Measurements from ENCODE around the gene SRY.

The SRY gene

DNA sequence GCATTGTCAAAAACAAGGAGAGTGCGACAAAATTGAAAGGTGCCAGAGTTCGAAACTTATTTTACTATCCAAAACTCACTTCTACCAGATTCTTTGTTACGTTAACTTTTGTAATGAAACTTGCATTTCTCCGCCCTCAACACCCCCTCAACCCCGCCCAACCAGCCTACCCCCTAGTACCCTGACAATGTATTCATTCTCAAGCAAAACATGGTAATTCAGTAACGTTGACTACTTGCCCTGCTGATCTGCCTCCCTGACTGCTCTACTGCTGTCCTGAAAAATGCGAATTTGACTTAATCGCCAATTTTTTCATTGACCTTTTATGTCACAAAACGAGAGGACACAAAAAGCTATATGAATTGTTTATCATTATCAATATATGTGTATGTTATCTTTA lies at the start of gene SRY:
TSS of gene SRY (minus strand) at position 83 of the 400 bp plus-strand sequence. CDS start at position 4, 79 bp downstream.
- no peak for TF ChIP-seq CTCF (IDR thresholded peaks at IDR 0.05; ENCODE audit: insufficient read depth, low read length, poor library complexity, severe bottlenecking)
- TF ChIP-seq EZH2phosphoT487 (conservative IDR thresholded peaks at IDR 0.05; ENCODE audit: low read length) = no peak
- Histone ChIP-seq H3K27me3 (ENCODE audit: low read length) (no peaks in the 10 kb centered on the region), H3K27ac (ENCODE audit: low read depth, low read length) (no peak within 1 kb of the TSS), H3K4me2 (ENCODE audit: low read depth, low read length, poor library complexity, severe bottlenecking) (no peak within 1 kb of the TSS), H3K9me2 (replicated peaks; ENCODE audit: insufficient read depth, low read length) (no peaks in the 10 kb centered on the region), H3K79me2 (ENCODE audit: insufficient read depth, low read length) (no peaks in the 10 kb centered on the region), H4K20me1 (ENCODE audit: low read depth, low read length) (no peaks in the 10 kb centered on the region), H3K36me3 (ENCODE audit: low read length) (no peaks in the 10 kb centered on the region), H3F3A (ENCODE audit: insufficient read depth) (no peaks in the 10 kb centered on the region), H3K9ac (ENCODE audit: low read length) (no peak within 1 kb of the TSS), H3K9me3 (ENCODE audit: insufficient read depth, low read length) (no peaks in the 10 kb centered on the region), H2AFZ (ENCODE audit: low read depth, low read length, severe bottlenecking) (no peak within 1 kb of the TSS), H3K4me3 (ENCODE audit: insufficient read depth, low read length, poor library complexity, severe bottlenecking) (no peak within 1 kb of the TSS)

DNA sequence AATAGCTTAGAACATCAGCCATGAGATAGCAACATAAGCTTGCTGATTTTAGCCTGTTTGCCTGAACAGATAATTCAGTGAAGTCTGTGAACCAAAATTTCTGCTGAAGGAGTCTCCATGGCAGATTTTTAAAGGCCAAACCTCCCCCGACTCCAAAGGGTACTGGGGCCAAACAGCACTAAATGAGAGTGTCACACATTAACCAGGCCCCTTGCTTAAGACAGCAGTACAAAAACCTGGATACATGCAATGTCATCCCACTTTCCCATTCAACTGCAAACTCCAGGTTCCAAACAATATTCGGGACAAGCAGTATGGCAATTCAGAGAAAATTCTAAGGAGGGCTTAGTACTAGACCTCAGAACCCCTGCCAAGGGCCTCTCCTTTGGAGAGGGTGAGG lies 49.6 kb upstream of the SRY start:
- Histone ChIP-seq H3K27ac (ENCODE audit: low read depth, low read length) (no peak overlapping the region), H3K4me2 (ENCODE audit: low read depth, low read length, poor library complexity, severe bottlenecking) (no peak overlapping the region), H4K20me1 (ENCODE audit: low read depth, low read length) (no peaks in the 10 kb centered on the region), H3K9ac (ENCODE audit: low read length) (no peak overlapping the region), H3K27me3 (ENCODE audit: low read length) (no peaks in the 10 kb centered on the region), H3K9me3 (ENCODE audit: insufficient read depth, low read length) (no peaks in the 10 kb centered on the region), H3K4me3 (ENCODE audit: insufficient read depth, low read length, poor library complexity, severe bottlenecking) (no peak overlapping the region), H2AFZ (ENCODE audit: low read depth, low read length, severe bottlenecking) (no peak overlapping the region), H3F3A (ENCODE audit: insufficient read depth) (no peaks in the 10 kb centered on the region), H3K36me3 (ENCODE audit: low read length) (no peaks in the 10 kb centered on the region), H3K79me2 (ENCODE audit: insufficient read depth, low read length) (no peaks in the 10 kb centered on the region), H3K9me2 (replicated peaks; ENCODE audit: insufficient read depth, low read length) (no peaks in the 10 kb centered on the region)
- no peak for TF ChIP-seq CTCF (IDR thresholded peaks at IDR 0.05; ENCODE audit: insufficient read depth, low read length, poor library complexity, severe bottlenecking)

DNA sequence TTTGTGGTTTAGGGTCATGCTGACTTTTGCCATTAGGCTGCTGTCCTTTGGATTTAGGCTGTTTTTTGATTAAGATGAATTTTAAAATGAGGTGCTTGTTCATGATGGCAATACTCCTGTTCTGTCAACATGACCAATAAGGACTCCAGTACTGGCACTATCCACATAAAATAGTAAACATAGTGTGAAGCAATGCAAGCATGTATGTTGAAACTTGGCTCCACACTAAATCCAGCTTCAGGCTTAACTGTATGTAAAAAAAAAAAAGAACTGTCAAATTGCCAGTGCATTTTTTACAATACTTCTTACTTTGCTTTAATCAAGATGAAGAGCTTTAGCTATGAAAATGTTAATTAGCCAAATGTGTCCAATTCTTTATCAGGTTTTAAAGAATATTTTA lies 47.7 kb upstream of the SRY start:
- no peaks in the 10 kb centered on the region for H3K27me3 ChIP-seq (ENCODE audit: low read length)
- no peaks in the 10 kb centered on the region for H3K9me3 ChIP-seq (ENCODE audit: insufficient read depth, low read length)
- no peak overlapping the region for H3K27ac ChIP-seq (ENCODE audit: low read depth, low read length)
- no peak overlapping the region for H3K4me2 ChIP-seq (ENCODE audit: low read depth, low read length, poor library complexity, severe bottlenecking)
- no peak overlapping the region for H3K4me3 ChIP-seq (ENCODE audit: insufficient read depth, low read length, poor library complexity, severe bottlenecking)
- H3K36me3 ChIP-seq (ENCODE audit: low read length) = no peaks in the 10 kb centered on the region
- no peak for TF ChIP-seq EZH2phosphoT487 (conservative IDR thresholded peaks at IDR 0.05; ENCODE audit: low read length)
- TF ChIP-seq CTCF (IDR thresholded peaks at IDR 0.05; ENCODE audit: insufficient read depth, low read length, poor library complexity, severe bottlenecking) = no peak
- no peaks in the 10 kb centered on the region for H4K20me1 ChIP-seq (ENCODE audit: low read depth, low read length)
- no peaks in the 10 kb centered on the region for H3K79me2 ChIP-seq (ENCODE audit: insufficient read depth, low read length)
- H3K9ac ChIP-seq (ENCODE audit: low read length) = no peak overlapping the region
- no peaks in the 10 kb centered on the region for H3F3A ChIP-seq (ENCODE audit: insufficient read depth)
- no peaks in the 10 kb centered on the region for H3K9me2 ChIP-seq (replicated peaks; ENCODE audit: insufficient read depth, low read length)
- no peak overlapping the region for H2AFZ ChIP-seq (ENCODE audit: low read depth, low read length, severe bottlenecking)

DNA sequence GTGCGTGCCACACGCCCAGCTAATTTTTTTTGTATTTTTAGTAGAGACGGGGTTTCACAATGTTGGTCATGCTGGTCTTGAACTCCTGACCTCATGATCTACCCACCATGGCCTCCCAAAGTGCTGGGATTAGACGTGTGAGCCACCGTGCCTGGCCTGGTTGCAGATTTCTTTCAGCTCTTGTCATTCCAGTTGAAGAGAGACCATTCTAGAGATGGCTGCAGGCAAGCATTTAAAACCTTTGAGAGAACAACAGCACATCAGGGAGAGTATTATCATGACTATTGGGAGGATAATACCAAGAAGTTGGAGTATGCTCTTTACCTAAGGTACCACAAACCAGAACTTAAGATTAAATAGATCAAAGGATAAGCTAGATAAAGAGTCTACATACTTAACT lies 41.0 kb upstream of the SRY start:
- H4K20me1 ChIP-seq (ENCODE audit: low read depth, low read length) = no peaks in the 10 kb centered on the region
- H3K9me2 ChIP-seq (replicated peaks; ENCODE audit: insufficient read depth, low read length) = no peaks in the 10 kb centered on the region
- TF ChIP-seq CTCF (IDR thresholded peaks at IDR 0.05; ENCODE audit: insufficient read depth, low read length, poor library complexity, severe bottlenecking) (no peak), EZH2phosphoT487 (conservative IDR thresholded peaks at IDR 0.05; ENCODE audit: low read length) (no peak)
- no peak overlapping the region for H3K9ac ChIP-seq (ENCODE audit: low read length)
- H3K4me3 ChIP-seq (ENCODE audit: insufficient read depth, low read length, poor library complexity, severe bottlenecking) = no peak overlapping the region
- no peak overlapping the region for H3K27ac ChIP-seq (ENCODE audit: low read depth, low read length)
- H3F3A ChIP-seq (ENCODE audit: insufficient read depth) = no peaks in the 10 kb centered on the region
- H3K4me2 ChIP-seq (ENCODE audit: low read depth, low read length, poor library complexity, severe bottlenecking) = no peak overlapping the region
- H3K27me3 ChIP-seq (ENCODE audit: low read length) = no peaks in the 10 kb centered on the region
- H2AFZ ChIP-seq (ENCODE audit: low read depth, low read length, severe bottlenecking) = no peak overlapping the region
- H3K36me3 ChIP-seq (ENCODE audit: low read length) = no peaks in the 10 kb centered on the region
- no peaks in the 10 kb centered on the region for H3K9me3 ChIP-seq (ENCODE audit: insufficient read depth, low read length)
- no peaks in the 10 kb centered on the region for H3K79me2 ChIP-seq (ENCODE audit: insufficient read depth, low read length)
